ENCODE results near the gene HEXD.

The HEXD gene

DNA sequence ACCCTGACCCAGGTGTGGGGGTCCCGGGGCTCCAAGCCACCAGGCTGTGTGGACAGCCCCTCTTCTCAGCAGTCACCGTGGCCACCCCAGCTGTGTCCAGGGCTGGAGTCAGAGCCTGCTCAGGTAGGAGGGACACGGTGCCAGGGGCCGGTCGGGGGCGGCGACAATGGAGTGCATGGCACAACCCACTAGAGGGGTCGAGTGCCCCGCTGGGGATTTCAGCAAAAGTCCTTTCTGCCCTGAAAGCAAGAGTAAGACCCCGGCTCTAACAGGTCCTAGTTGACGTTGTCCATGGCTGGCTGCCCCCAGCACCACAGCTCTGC, 35.3 kb upstream of the HEXD start:
- no peak for DNase-seq

GRCh38 chr17:82383411-82383810, 34.7 kb upstream of the HEXD start:
- DNase-seq: no peak

DNA sequence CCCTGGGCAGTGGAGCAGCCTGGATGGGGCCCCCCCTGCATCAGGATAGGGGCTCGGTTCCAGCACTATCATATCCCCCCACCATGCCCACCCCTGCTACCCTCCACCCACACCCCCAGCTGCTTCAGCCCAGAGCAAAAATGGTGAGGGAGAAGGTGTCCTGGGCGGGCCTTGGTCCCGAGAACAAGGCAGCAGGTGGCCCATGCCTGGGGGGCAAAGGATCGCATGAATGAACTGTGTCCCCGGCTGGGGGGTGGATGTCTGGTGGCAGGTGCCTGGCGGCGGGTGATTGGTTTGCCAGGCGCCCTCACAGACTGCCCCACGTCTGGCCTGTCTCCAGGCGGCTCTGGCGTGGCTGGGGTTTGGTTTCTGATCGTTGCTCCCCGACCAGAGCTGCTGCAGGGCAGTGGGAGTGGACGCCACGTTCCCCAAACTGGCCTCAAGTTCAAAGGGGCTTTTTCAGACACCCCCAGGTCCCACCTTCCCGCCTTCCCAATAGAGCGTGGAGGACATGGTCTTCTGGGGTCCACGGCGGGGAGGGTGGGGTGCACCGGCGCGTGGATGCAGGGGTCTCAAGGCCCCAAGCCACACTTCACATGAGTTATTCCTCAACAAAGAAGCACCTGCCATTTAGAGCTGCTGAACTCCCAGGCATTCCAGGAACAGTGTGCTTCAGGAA, 34.0 kb upstream of the HEXD start:
- no peak for DNase-seq

- DNase-seq: no peak
These were observed 33.2 kb upstream of the HEXD start for GRCh38 chr17:82384730-82385481.

DNA sequence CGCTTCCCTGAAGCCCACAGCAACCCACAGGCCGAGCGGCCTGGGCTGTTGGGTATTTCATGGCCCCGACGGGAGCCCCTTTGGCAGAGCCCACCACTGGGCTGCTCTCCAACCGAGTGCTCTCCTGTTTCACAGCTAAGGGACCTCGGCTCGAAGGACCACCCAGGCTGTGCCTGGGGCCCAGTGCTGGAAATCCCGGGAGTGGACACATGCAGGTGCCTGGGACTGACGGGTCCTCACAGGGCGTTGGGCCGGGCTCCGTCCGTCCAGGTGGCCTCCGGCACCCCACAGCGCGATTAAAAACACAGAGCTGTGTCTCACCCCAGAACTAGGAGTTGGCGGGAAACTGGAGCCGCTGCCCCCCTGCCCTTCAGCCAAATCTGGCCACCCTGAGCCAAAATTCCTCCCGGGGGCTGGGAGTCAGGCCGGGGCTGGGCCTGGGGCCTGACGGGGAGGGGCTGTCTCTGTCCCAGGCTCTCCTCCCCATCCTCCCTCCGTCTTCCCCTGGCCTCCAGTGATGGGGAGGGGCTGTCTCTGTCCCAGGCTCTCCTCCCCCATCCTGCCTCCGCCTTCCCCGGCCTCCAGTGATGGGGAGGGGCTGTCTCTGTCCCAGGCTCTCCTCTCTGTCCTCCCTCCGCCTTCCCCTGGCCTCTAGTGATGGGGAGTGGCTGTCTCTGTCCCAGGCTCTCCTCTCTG, 32.4 kb upstream of the HEXD start:
- no peak for DNase-seq

GRCh38 chr17:82386255-82386831, 31.8 kb upstream of the HEXD start:
- no peak for DNase-seq

DNA sequence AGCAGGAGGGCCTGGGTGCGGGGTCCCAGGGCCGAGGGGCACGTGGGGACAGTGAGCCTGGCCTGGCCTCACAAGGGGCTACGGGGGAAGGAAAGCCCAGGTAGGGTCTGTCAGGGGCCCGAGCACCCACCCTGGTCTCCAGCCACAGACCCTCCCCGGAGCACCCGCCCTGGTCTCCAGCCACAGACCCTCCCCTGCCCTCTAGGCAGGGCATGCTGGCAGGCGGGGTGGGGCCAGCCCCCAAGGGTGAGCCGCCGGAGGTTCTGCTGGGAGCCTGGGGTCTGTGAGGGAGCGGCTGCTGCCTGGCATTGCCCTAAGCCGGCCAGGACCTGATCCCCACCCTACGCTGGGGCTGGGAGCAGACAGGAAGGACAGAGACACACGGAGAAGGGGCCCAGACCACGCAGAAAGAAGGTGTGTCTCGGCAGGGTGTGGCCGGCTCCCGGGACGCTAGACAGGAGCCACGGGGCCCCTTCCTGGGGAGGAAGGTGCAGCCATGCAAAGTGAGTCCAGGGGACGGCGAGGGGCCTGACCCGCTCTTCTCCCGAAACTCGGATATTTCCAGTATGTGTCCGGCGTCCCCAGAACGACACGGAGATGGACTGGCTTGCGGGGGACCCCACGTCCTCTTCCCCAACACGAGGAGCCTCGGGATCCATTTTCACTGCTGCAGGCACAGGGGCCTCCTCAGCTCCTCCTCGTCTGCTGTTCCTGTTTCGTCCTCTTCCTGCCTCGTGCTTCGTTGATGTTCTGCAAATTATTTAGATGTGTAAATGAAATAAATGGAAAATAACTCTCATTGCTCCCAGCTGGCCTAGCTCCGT, 31.1 kb upstream of the HEXD start:
- DNase-seq: no peak

DNA sequence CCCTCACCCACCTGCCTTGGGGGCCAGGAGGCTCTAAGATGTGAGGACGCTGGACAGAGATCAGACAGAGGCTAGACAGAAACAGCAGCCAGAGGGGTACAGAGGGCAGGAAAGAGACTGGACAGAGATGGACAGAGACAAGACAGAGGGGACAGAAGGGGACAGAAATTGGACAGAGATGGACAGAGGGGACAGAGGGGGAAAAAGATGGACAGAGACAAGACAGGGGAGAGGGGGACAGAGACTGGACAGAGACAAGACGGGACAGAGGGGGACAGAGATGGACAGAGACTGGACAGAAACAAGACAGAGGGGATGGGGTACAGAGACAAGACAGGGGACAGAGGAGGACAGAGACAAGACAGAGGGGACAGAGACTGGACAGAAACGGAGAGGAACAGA, 30.4 kb upstream of the HEXD start:
- no peak for DNase-seq

GRCh38 chr17:82388223-82388921, 29.8 kb upstream of the HEXD start:
- DNase-seq: no peak

- no peak for DNase-seq
These were observed 29.2 kb upstream of the HEXD start for GRCh38 chr17:82388922-82389283.

- no peak for DNase-seq
These were observed 28.8 kb upstream of the HEXD start for GRCh38 chr17:82389379-82389778.

DNA sequence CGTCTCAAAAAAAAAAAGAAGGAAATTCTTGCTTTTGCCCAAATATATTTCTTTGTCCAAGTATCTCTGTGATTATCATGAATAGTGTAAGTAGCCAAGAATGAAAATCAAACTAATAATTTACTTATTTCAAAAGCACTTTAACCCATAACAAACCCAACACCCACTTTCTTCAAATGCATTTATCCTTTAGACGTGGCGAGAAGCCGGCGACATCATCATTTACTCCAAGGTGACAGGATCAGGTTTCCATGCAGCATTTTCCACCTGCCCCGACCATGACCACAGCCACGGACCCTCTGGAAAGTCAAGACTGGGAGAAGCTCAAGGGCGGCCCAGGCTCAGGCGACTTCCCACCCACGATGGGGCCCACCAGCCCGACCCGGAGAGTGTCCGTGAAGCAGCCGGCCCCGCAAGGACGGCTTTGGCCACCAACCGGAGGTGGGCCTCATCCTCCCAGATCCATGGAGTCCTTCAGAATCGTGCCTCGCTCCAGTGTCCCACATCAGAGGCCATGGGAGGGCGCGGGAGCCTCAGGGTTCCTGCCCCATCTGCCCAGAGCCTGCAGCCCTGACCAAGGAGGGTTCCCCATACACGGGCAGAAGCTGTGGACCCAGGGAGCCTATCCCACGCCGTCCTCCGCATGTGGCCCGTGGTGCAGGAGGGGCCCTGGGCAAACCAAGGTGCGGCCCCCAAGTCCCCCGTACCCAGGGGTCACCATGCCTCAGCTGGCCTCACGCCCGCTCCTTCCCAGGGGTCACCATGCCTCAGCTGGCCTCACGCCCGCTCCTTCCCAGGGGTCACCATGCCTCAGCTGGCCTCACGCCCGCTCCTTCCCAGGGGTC, 27.9 kb upstream of the HEXD start:
- no peak for DNase-seq

- no peak for DNase-seq
These were observed 27.2 kb upstream of the HEXD start for GRCh38 chr17:82390860-82391435.

GRCh38 chr17:82391496-82392066, 26.6 kb upstream of the HEXD start:
- DNase-seq: no peak

DNA sequence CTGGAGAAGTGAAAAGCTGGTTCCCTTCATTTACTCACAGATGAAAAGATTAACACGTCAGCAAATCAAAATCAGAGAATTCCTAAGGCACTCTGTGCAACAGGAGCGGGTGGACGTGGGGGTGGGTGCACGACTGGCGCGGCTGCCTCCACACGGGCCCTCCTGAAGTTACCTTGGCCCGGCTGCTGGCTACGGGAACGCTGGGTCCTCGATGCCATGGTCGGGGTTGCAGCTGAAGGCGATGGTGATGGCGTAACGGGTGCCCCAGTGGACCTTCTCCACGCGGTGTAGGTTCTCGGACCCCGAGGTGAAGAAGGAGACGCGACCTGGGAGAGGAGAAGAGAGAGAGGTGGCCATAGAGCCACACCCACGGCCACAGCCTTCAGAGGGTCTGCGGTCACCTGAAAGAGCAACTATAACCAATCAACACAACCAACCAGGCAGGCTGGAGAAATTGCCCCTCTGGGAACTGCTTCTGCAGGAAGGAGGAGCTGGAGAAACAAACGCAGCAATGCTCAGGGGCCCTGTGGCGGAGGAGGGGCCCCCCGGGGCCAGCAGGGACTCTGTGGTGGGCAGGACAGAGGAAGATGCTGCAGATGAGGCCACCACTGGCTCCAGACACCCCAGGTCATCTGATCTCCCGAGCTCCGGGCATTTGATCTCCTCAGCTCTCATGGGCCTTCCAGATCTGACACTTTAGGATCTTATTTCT, 25.8 kb upstream of the HEXD start:
- no peak for DNase-seq

DNA sequence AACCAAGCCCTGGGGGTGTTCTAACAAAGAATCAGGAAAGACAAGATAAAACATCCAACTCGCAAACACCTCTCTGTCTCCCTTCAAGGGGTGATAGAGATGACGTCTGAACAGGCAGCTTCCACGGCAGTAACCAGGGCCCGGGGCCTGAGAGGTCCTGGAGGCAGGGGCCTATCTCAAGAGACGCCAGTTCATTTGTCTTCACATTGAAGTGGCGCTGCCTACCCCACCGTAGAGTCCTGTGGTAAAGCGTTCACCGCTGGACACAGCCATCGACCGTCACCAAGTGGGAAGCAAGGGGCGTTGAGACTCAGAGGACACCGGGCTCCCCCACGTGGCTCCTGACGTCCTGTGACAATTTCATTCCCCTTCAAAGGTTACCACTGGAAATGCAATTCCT, 25.2 kb upstream of the HEXD start:
- DNase-seq: no peak

GRCh38 chr17:82394278-82394677, 23.9 kb upstream of the HEXD start:
- DNase-seq: no peak

DNA sequence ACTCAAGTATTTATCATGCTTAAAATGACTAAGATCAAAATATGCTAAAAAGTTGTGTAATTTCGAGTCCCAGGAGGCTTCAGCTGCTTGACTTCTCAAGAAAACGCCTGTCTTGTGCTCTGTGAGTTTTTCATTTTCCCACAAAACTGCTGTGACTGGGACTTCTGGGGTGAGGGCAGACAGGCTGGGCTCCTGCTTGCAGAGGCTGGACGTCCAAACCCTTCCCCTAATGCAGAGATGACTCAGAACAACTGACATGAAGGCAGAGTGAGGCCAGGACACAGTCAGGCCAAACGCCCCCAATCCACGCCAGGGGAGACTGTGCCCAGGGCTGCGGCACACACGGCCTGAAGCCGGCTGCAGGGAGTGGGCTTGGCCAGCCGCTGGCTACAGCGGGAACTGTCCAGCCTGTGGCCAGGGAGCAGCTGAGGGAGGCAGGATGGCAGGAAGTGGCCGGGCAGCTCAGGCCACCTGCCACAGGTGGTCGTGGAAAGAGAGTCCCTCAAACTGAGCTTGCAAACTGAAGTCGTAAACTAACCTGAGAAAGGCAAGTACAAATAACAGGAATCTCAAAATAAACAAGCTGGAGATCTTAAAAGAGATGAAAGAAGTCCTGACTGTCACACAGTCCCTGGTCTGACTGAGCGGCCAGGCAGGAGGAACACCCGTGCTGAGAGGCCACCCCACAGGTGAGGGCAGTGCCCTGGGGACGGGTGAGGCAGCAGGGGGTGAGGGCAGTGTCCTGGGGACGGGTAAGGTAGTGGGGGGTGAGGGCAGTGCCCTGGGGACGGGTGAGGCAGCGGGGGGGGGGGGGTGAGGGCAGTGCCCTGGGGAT, 21.3 kb upstream of the HEXD start:
- no peak for DNase-seq

Data from activated CD4-positive, alpha-beta T cell treated with anti-CD3 and anti-CD28 coated beads, Interleukin-2, amount 50 U/mL, for 1 hour (primary cell).